Measurements from ENCODE around the gene PPP4R3C.
"Not testable (repeated sequence)": the region's sequence is repeated elsewhere in the genome, so short reads cannot be mapped to it uniquely, and the experiment has no call there.

Gene PPP4R3C

GRCh38 chrX:27463187-27463586 lies at the start of gene PPP4R3C:
TSS of gene PPP4R3C (minus strand) at chrX:27463341. CDS start at chrX:27463296, 45 bp downstream.
- Mint-ChIP-seq H3K9me3 (peaks cover 2% of the 10 kb centered on the region), H3K4me3 (no peak within 1 kb of the TSS), H3K36me3 (ENCODE audit: low read depth) (no peaks in the 10 kb centered on the region), H3K4me1 (ENCODE audit: low read depth) (no peaks in the 10 kb centered on the region), H3K27ac (no peak within 1 kb of the TSS), H3K27me3 (peaks cover 5% of the 10 kb centered on the region)
- no peak for DNase-seq

GRCh38 chrX:27491397-27491796 lies 28.3 kb upstream of the PPP4R3C start:
- Mint-ChIP-seq H3K4me1 (ENCODE audit: low read depth) (no peaks in the 10 kb centered on the region), H3K36me3 (ENCODE audit: low read depth) (no peaks in the 10 kb centered on the region), H3K4me3 (no peak overlapping the region), H3K27ac (no peak overlapping the region), H3K27me3 (peaks cover 5% of the 10 kb centered on the region), H3K9me3 (no peaks in the 10 kb centered on the region)
- no peak for DNase-seq

- Mint-ChIP-seq H3K36me3 (ENCODE audit: low read depth) (no peaks in the 10 kb centered on the region), H3K27me3 (peaks cover 5% of the 10 kb centered on the region), H3K27ac (no peak overlapping the region), H3K9me3 (no peaks in the 10 kb centered on the region), H3K4me3 (no peak overlapping the region), H3K4me1 (ENCODE audit: low read depth) (no peaks in the 10 kb centered on the region)
- DNase-seq, result no peak
Observed at GRCh38 chrX:27466051-27466450, 2.9 kb upstream of the PPP4R3C start.

GRCh38 chrX:27465036-27465435 lies 1.9 kb upstream of the PPP4R3C start:
- H3K9me3 Mint-ChIP-seq, result peaks cover 2% of the 10 kb centered on the region
- H3K36me3 Mint-ChIP-seq (ENCODE audit: low read depth), result no peaks in the 10 kb centered on the region
- no peak overlapping the region for H3K27ac Mint-ChIP-seq

GRCh38 chrX:27459129-27459528 lies 4.0 kb downstream of the PPP4R3C start:
- not testable (repeated sequence) for H3K4me1 Mint-ChIP-seq (ENCODE audit: low read depth); H3K27ac Mint-ChIP-seq; DNase-seq; H3K36me3 Mint-ChIP-seq (ENCODE audit: low read depth); H3K9me3 Mint-ChIP-seq; H3K4me3 Mint-ChIP-seq; H3K27me3 Mint-ChIP-seq

More at GRCh38 chrX:27465036-27465435, 1.9 kb upstream of the PPP4R3C start:
- no peak for DNase-seq
- Mint-ChIP-seq H3K4me1 (ENCODE audit: low read depth) (no peaks in the 10 kb centered on the region), H3K4me3 (no peak overlapping the region), H3K27me3 (peaks cover 5% of the 10 kb centered on the region)

- not testable (repeated sequence) for H3K27ac Mint-ChIP-seq; H3K4me1 Mint-ChIP-seq (ENCODE audit: low read depth); H3K9me3 Mint-ChIP-seq; DNase-seq; H3K27me3 Mint-ChIP-seq; H3K36me3 Mint-ChIP-seq (ENCODE audit: low read depth); H3K4me3 Mint-ChIP-seq
Observed at GRCh38 chrX:27458544-27458943, 4.6 kb downstream of the PPP4R3C start.

- no peaks in the 10 kb centered on the region for H3K36me3 Mint-ChIP-seq (ENCODE audit: low read depth)
- no peak overlapping the region for H3K27ac Mint-ChIP-seq
- no peaks in the 10 kb centered on the region for H3K9me3 Mint-ChIP-seq
- H3K4me3 Mint-ChIP-seq, result no peak overlapping the region
- peaks cover 3% of the 10 kb centered on the region for H3K27me3 Mint-ChIP-seq
- H3K4me1 Mint-ChIP-seq (ENCODE audit: low read depth), result no peaks in the 10 kb centered on the region
- DNase-seq, result no peak
Observed at GRCh38 chrX:27451324-27451723, 11.8 kb downstream of the PPP4R3C start.

- no peak overlapping the region for H3K27ac Mint-ChIP-seq
- no peak for DNase-seq
- no peaks in the 10 kb centered on the region for H3K9me3 Mint-ChIP-seq
- H3K27me3 Mint-ChIP-seq, result peaks cover 3% of the 10 kb centered on the region
- H3K4me3 Mint-ChIP-seq, result no peak overlapping the region
- no peaks in the 10 kb centered on the region for H3K36me3 Mint-ChIP-seq (ENCODE audit: low read depth)
- H3K4me1 Mint-ChIP-seq (ENCODE audit: low read depth), result peaks cover 16% of the 10 kb centered on the region
Observed at GRCh38 chrX:27446423-27446822, 16.7 kb downstream of the PPP4R3C start.

- H3K4me3 Mint-ChIP-seq, result no peak overlapping the region
- H3K4me1 Mint-ChIP-seq (ENCODE audit: low read depth), result peaks cover 16% of the 10 kb centered on the region
- no peaks in the 10 kb centered on the region for H3K9me3 Mint-ChIP-seq
- no peak overlapping the region for H3K27ac Mint-ChIP-seq
- no peak for DNase-seq
- H3K27me3 Mint-ChIP-seq, result peaks cover 3% of the 10 kb centered on the region
- H3K36me3 Mint-ChIP-seq (ENCODE audit: low read depth), result no peaks in the 10 kb centered on the region
Observed at GRCh38 chrX:27445438-27445837, 17.7 kb downstream of the PPP4R3C start.

GRCh38 chrX:27444093-27444908 lies 18.8 kb downstream of the PPP4R3C start:
- Mint-ChIP-seq H3K4me1 (ENCODE audit: low read depth) (peaks cover 16% of the 10 kb centered on the region), H3K27me3 (peaks cover 3% of the 10 kb centered on the region), H3K4me3 (no peak overlapping the region), H3K9me3 (no peaks in the 10 kb centered on the region), H3K27ac (peak overlapping the region; percentile 67), H3K36me3 (ENCODE audit: low read depth) (no peaks in the 10 kb centered on the region)
- DNase-seq, result no peak

GRCh38 chrX:27442392-27442791 lies 20.7 kb downstream of the PPP4R3C start:
- H3K27me3 Mint-ChIP-seq; H3K4me3 Mint-ChIP-seq; H3K9me3 Mint-ChIP-seq; DNase-seq; H3K27ac Mint-ChIP-seq; H3K36me3 Mint-ChIP-seq (ENCODE audit: low read depth): not testable (repeated sequence)
- H3K4me1 Mint-ChIP-seq (ENCODE audit: low read depth), result peaks cover 16% of the 10 kb centered on the region

- Mint-ChIP-seq H3K27me3 (no peaks in the 10 kb centered on the region), H3K4me3 (no peak overlapping the region), H3K36me3 (ENCODE audit: low read depth) (no peaks in the 10 kb centered on the region), H3K27ac (no peak overlapping the region), H3K9me3 (no peaks in the 10 kb centered on the region), H3K4me1 (ENCODE audit: low read depth) (peaks cover 10% of the 10 kb centered on the region)
- DNase-seq, result no peak
Observed at GRCh38 chrX:27439771-27440170, 23.4 kb downstream of the PPP4R3C start.

- no peak for DNase-seq
- H3K4me3 Mint-ChIP-seq, result no peak overlapping the region
- no peaks in the 10 kb centered on the region for H3K36me3 Mint-ChIP-seq (ENCODE audit: low read depth)
- H3K27me3 Mint-ChIP-seq, result no peaks in the 10 kb centered on the region
- peaks cover 1% of the 10 kb centered on the region for H3K4me1 Mint-ChIP-seq (ENCODE audit: low read depth)
- no peaks in the 10 kb centered on the region for H3K9me3 Mint-ChIP-seq
- no peak overlapping the region for H3K27ac Mint-ChIP-seq
Observed at GRCh38 chrX:27438937-27439336, 24.2 kb downstream of the PPP4R3C start.

GRCh38 chrX:27435031-27435430 lies 28.1 kb downstream of the PPP4R3C start:
- Mint-ChIP-seq H3K4me1 (ENCODE audit: low read depth) (no peaks in the 10 kb centered on the region), H3K36me3 (ENCODE audit: low read depth) (no peaks in the 10 kb centered on the region), H3K27me3 (peaks cover under 1% of the 10 kb centered on the region), H3K4me3 (no peak overlapping the region), H3K9me3 (no peaks in the 10 kb centered on the region), H3K27ac (no peak overlapping the region)
- DNase-seq, result no peak

Measured in activated T-cell treated with anti-CD3 and anti-CD28 coated beads, Interleukin-2, amount 50 U/mL, for 24 hours (primary cell).